OCI-LY1 (cell line): Measurements from ENCODE around the gene TIMM44.

Source experiments
- CTCF ChIP-seq: fragments of 200-600 bp; sonication (generic), shearing (Covaris generic); IDR thresholded peaks from 2 replicates; pipeline ENCODE4 v1.5.1; 2017; ENCODE audit warnings: mild to moderate bottlenecking, antibody characterized with exemption, low read length, moderate library complexity, mixed read lengths
- EZH2 ChIP-seq: fragments of 200-600 bp; sonication (generic), shearing (Covaris generic); IDR thresholded peaks from 2 replicates; pipeline ENCODE4 v1.8.0; 2017; ENCODE audit warnings: borderline replicate concordance, mixed run types, mild to moderate bottlenecking, antibody characterized with exemption, low read length, moderate library complexity, mixed read lengths

DNA sequence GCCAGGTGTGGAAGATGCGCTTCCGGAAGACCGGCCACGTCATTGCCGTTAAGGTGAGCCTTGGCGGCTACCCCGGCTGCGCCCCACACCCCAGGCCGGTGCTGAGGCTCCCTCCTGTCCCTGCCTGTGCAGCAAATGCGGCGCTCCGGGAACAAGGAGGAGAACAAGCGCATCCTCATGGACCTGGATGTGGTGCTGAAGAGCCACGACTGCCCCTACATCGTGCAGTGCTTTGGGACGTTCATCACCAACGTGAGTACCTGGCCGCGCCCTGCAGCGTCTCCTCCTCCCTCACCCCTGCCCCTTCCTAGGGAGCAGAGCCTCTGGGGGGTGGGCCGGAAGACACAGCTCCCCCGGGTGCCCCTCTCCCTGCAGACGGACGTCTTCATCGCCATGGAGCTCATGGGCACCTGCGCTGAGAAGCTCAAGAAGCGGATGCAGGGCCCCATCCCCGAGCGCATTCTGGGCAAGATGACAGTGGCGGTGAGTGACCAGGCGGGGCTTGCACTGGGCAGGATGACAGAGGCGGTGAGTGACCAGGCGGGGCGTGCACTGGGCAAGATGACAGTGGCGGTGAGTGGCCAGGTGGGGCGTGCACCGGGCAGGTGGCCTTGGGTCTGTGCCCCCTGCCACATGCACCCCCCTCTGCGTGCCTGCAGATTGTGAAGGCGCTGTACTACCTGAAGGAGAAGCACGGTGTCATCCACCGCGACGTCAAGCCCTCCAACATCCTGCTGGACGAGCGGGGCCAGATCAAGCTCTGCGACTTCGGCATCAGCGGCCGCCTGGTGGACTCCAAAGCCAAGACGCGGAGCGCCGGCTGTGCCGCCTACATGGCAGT is 32.9 kb downstream of the TIMM44 start:
- TF ChIP-seq EZH2, result no peak
- TF ChIP-seq CTCF, result no peak
